Activated T-cell treated with anti-CD3 and anti-CD28 coated beads for 48 hours (primary cell): ENCODE results near the gene WBP1.
A peak's percentile ranks its signal among the peaks of the same experiment; 100 is the strongest.
"Not testable (repeated sequence)": the region's sequence is repeated elsewhere in the genome, so short reads cannot be mapped to it uniquely, and the experiment has no call there.

Source experiments
- DNase-seq: peaks from one replicate; pipeline ENCODE4 v3.0.0-alpha.2; 2020; ENCODE audit warnings: low read depth

The WBP1 gene

GRCh38 chr2:74454654-74455511, 3.4 kb upstream of the WBP1 start, which contains the start of gene INO80B:
Gene INO80B, plus strand, starts transcription at chr2:74455087. Its CDS starts 30 bp downstream, at chr2:74455117.
- peak; percentile 95 for DNase-seq

GRCh38 chr2:74457129-74457548, 1.1 kb upstream of the WBP1 start:
- DNase-seq = no peak

- DNase-seq = peak; percentile 81
Observed at GRCh38 chr2:74457549-74458131, 598 bp upstream of the WBP1 start.

GRCh38 chr2:74458938-74459363, 713 bp downstream of the WBP1 start:
- no peak for DNase-seq

GRCh38 chr2:74459503-74460118, 1.4 kb downstream of the WBP1 start:
- DNase-seq = not testable (repeated sequence)

GRCh38 chr2:74460187-74460586, 1.9 kb downstream of the WBP1 start:
- not testable (repeated sequence) for DNase-seq

- DNase-seq = no peak
Observed at GRCh38 chr2:74461187-74462053, 3.2 kb downstream of the WBP1 start.

- no peak for DNase-seq
Observed at GRCh38 chr2:74462054-74462785, 4.0 kb downstream of the WBP1 start.

- DNase-seq = no peak
Observed at GRCh38 chr2:74462786-74463105, 4.5 kb downstream of the WBP1 start.

- DNase-seq = no peak
Observed at GRCh38 chr2:74464406-74464805, 6.2 kb downstream of the WBP1 start.

GRCh38 chr2:74470742-74471141, 12.5 kb downstream of the WBP1 start:
- not testable (repeated sequence) for DNase-seq

GRCh38 chr2:74471332-74472065, 13.3 kb downstream of the WBP1 start:
- DNase-seq = no peak

- peak; percentile 92 for DNase-seq
Observed at GRCh38 chr2:74472086-74472944, 14.1 kb downstream of the WBP1 start, which contains the start of gene MRPL53. Gene MRPL53, minus strand, starts transcription at chr2:74472680. Its CDS starts 20 bp downstream, at chr2:74472660.

GRCh38 chr2:74472945-74473258, 14.7 kb downstream of the WBP1 start:
- DNase-seq = no peak

GRCh38 chr2:74474481-74474880, 16.2 kb downstream of the WBP1 start:
- no peak for DNase-seq

GRCh38 chr2:74474899-74475298, 16.7 kb downstream of the WBP1 start:
- no peak for DNase-seq

GRCh38 chr2:74481431-74481830, 23.2 kb downstream of the WBP1 start:
- DNase-seq = no peak

GRCh38 chr2:74481961-74482800, 23.9 kb downstream of the WBP1 start:
- peak; percentile 55 for DNase-seq
